Astrocyte (in vitro differentiated cells and primary cell): ENCODE measurements around the gene MAOB.

Source experiments
- CTCF ChIP-seq: IDR thresholded peaks from 2 replicates; pipeline ENCODE4 v1.5.1; 2011; ENCODE audit warnings: low read depth, mild to moderate bottlenecking, inconsistent platforms, low read length, moderate library complexity; ENCODE audit not compliant: insufficient read depth
- EZH2 ChIP-seq: IDR thresholded peaks from 2 replicates; pipeline ENCODE4 v1.6.1; 2012; ENCODE audit warnings: mild to moderate bottlenecking, low read length, inconsistent platforms; ENCODE audit not compliant: insufficient read depth

GRCh38 chrX:43809463-43809862, 72.8 kb downstream of the MAOB start:
- TF ChIP-seq EZH2 (no peak), CTCF (no peak)
